HG03280 (cell line): ENCODE measurements around the gene UBE3C.
"Not testable (repeated sequence)": the region's sequence is repeated elsewhere in the genome, so short reads cannot be mapped to it uniquely, and the experiment has no call there.

Experiments used
- ATAC-seq: cut with Tn5 transposase; IDR thresholded peaks from one replicate; pipeline ENCODE4 v1.9.1; 2021; ENCODE audit warnings: mild to moderate bottlenecking, moderate library complexity; ENCODE audit not compliant: unreplicated experiment

UBE3C gene

GRCh38 chr7:157138424-157139110 is at the start of gene UBE3C:
UBE3C (plus strand) TSS chr7:157138926; CDS start chr7:157139273, 347 bp downstream.
- peak; percentile 84 for ATAC-seq

GRCh38 chr7:157089100-157089610 is 49.6 kb upstream of the UBE3C start:
- no peak for ATAC-seq

- ATAC-seq, result no peak
Measured at GRCh38 chr7:157090485-157091165, 48.1 kb upstream of the UBE3C start.

GRCh38 chr7:157096286-157097055 is 42.3 kb upstream of the UBE3C start:
- ATAC-seq, result no peak

GRCh38 chr7:157097056-157097329 is 41.7 kb upstream of the UBE3C start:
- no peak for ATAC-seq

GRCh38 chr7:157097569-157097968 is 41.2 kb upstream of the UBE3C start:
- no peak for ATAC-seq

GRCh38 chr7:157100005-157100404 is 38.7 kb upstream of the UBE3C start:
- ATAC-seq, result not testable (repeated sequence)

GRCh38 chr7:157103641-157104040 is 35.1 kb upstream of the UBE3C start:
- not testable (repeated sequence) for ATAC-seq

GRCh38 chr7:157111311-157111710 is 27.4 kb upstream of the UBE3C start:
- ATAC-seq, result no peak

GRCh38 chr7:157112706-157113105 is 26.0 kb upstream of the UBE3C start:
- ATAC-seq, result no peak

- ATAC-seq, result no peak
Measured at GRCh38 chr7:157113607-157114006, 25.1 kb upstream of the UBE3C start.

- ATAC-seq, result no peak
Measured at GRCh38 chr7:157116762-157117161, 22.0 kb upstream of the UBE3C start.

- no peak for ATAC-seq
Measured at GRCh38 chr7:157117796-157118195, 20.9 kb upstream of the UBE3C start.

GRCh38 chr7:157120181-157120580 is 18.5 kb upstream of the UBE3C start:
- ATAC-seq, result no peak

GRCh38 chr7:157121184-157121715 is 17.5 kb upstream of the UBE3C start:
- no peak for ATAC-seq

GRCh38 chr7:157122800-157123495 is 15.8 kb upstream of the UBE3C start:
- ATAC-seq, result no peak

GRCh38 chr7:157124690-157125089 is 14.0 kb upstream of the UBE3C start:
- no peak for ATAC-seq

- no peak for ATAC-seq
Measured at GRCh38 chr7:157125376-157126223, 13.1 kb upstream of the UBE3C start.

- ATAC-seq, result no peak
Measured at GRCh38 chr7:157126921-157127320, 11.8 kb upstream of the UBE3C start.

GRCh38 chr7:157129200-157129599 is 9.5 kb upstream of the UBE3C start:
- ATAC-seq, result no peak
